ENCODE results near the gene ABCA5. TPM values are rescaled to one million over a fixed set of nuclear protein-coding genes. Genes with fewer than 3 reads are reported as not detected.

The ABCA5 gene
- total and polyA plus RNA-seq, 7 experiments from 2014 or later: 6.0 to 49.9 (median 34.5) TPM

- Histone ChIP-seq H3K36me3 (ENCODE audit: control insufficient read depth in 2 of 3, insufficient read depth in 3 of 3, low read length in 3 of 3) (no peaks in the 10 kb centered on the region), H3K9me3 (ENCODE audit: control insufficient read depth in 2 of 3, low read length in 3 of 3) (no peaks in the 10 kb centered on the region), H3K27ac (ENCODE audit: low read depth, low read length) (no peak overlapping the region), H3K4me3 (ENCODE audit: low read length) (no peak overlapping the region), H3K4me1 (ENCODE audit: control insufficient read depth in 2 of 2, insufficient read depth in 2 of 2, low read length in 2 of 2) (no peaks in the 10 kb centered on the region), H3K27me3 (ENCODE audit: control insufficient read depth in 2 of 2, insufficient read depth in 2 of 2, low read length in 2 of 2) (no peaks in the 10 kb centered on the region)
- Mint-ChIP-seq H3K9me3 (no peaks in the 10 kb centered on the region), H3K4me1 (peaks cover 0 to 4% (median 0%) of the 10 kb centered on the region in 7 donors), H3K27ac (no peak overlapping the region), H3K27me3 (no peaks in the 10 kb centered on the region), H3K36me3 (peaks cover 0 to 15% (median 0%) of the 10 kb centered on the region in 5 donors), H3K4me3 (no peak overlapping the region)
- ChIA-PET CTCF (interaction anchor here (0.6 to 1.5 kb wide), 7 partner anchors 13 to 789 kb away, joined by 3 to 8 read pairs (median 3); partner anchors contain the start of gene WIPI1), POLR2A (no interaction called here)
- ATAC-seq: no peak
- intact Hi-C loops (cut with micrococcal nuclease): loop anchor here (1.0 to 10.0 kb wide), 6 partner anchors 44 to 780 kb away; no protein-coding TSS in a partner anchor
- peak in 6 of 9 donors; percentile 2 to 37 (median 26) for DNase-seq
These were observed 80.1 kb downstream of the ABCA5 start for GRCh38 chr17:69246726-69247375.

GRCh38 chr17:69246202-69246601 lies 80.7 kb downstream of the ABCA5 start:
- H3K4me1 Mint-ChIP-seq: peaks cover 0 to 4% (median 0%) of the 10 kb centered on the region in 7 donors
- H3K4me3 ChIP-seq (ENCODE audit: low read length): no peak overlapping the region
- no peaks in the 10 kb centered on the region for H3K9me3 ChIP-seq (ENCODE audit: control insufficient read depth in 2 of 3, low read length in 3 of 3)
- H3K27me3 Mint-ChIP-seq: no peaks in the 10 kb centered on the region
- H3K4me3 Mint-ChIP-seq: no peak overlapping the region
- ATAC-seq (no peak), DNase-seq (no peak)
- no peaks in the 10 kb centered on the region for H3K9me3 Mint-ChIP-seq
- intact Hi-C loops (cut with micrococcal nuclease): loop anchor here (1.0 to 10.0 kb wide), 6 partner anchors 45 to 779 kb away; no protein-coding TSS in a partner anchor
- H3K27me3 ChIP-seq (ENCODE audit: control insufficient read depth in 2 of 2, insufficient read depth in 2 of 2, low read length in 2 of 2): no peaks in the 10 kb centered on the region
- H3K36me3 ChIP-seq (ENCODE audit: control insufficient read depth in 2 of 3, insufficient read depth in 3 of 3, low read length in 3 of 3): no peaks in the 10 kb centered on the region
- no peaks in the 10 kb centered on the region for H3K4me1 ChIP-seq (ENCODE audit: control insufficient read depth in 2 of 2, insufficient read depth in 2 of 2, low read length in 2 of 2)
- no peak overlapping the region for H3K27ac ChIP-seq (ENCODE audit: low read depth, low read length)
- ChIA-PET POLR2A (no interaction called here), CTCF (no interaction called here)
- H3K27ac Mint-ChIP-seq: no peak overlapping the region
- peaks cover 0 to 15% (median 4%) of the 10 kb centered on the region in 5 donors for H3K36me3 Mint-ChIP-seq

DNA sequence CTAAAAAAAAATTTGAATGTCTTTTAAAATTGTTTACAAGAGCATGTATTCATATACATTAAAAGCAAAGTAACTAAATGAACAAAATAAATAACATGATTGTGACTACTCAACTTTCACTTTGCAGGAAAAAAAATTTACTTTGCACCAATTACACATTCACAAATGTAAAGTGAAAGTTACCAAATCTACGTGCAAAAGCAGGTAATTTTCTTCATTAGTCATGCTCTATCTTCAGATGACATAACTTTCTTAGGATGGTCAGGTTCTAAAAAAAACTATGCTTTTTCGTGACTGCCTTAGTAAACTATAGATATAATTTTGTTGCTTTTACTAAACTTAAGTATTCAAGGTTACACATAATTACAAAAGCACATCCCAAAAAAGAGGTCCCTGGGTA lies 81.3 kb downstream of the ABCA5 start:
- intact Hi-C loops (cut with micrococcal nuclease): loop anchor here (1.0 to 10.0 kb wide), 6 partner anchors 45 to 779 kb away; no protein-coding TSS in a partner anchor
- Histone ChIP-seq H3K9me3 (ENCODE audit: control insufficient read depth in 2 of 3, low read length in 3 of 3) (no peaks in the 10 kb centered on the region), H3K4me3 (ENCODE audit: low read length) (no peak overlapping the region), H3K36me3 (ENCODE audit: control insufficient read depth in 2 of 3, insufficient read depth in 3 of 3, low read length in 3 of 3) (no peaks in the 10 kb centered on the region), H3K27ac (ENCODE audit: low read depth, low read length) (no peak overlapping the region), H3K27me3 (ENCODE audit: control insufficient read depth in 2 of 2, insufficient read depth in 2 of 2, low read length in 2 of 2) (no peaks in the 10 kb centered on the region), H3K4me1 (ENCODE audit: control insufficient read depth in 2 of 2, insufficient read depth in 2 of 2, low read length in 2 of 2) (no peaks in the 10 kb centered on the region)
- ChIA-PET CTCF (no interaction called here), POLR2A (no interaction called here)
- Mint-ChIP-seq H3K36me3 (peaks cover 0 to 21% (median 10%) of the 10 kb centered on the region in 5 donors), H3K4me3 (no peak overlapping the region), H3K4me1 (peaks cover 0 to 4% (median 0%) of the 10 kb centered on the region in 7 donors), H3K9me3 (no peaks in the 10 kb centered on the region), H3K27ac (no peak overlapping the region), H3K27me3 (no peaks in the 10 kb centered on the region)
- ATAC-seq: no peak
- no peak for DNase-seq

DNA sequence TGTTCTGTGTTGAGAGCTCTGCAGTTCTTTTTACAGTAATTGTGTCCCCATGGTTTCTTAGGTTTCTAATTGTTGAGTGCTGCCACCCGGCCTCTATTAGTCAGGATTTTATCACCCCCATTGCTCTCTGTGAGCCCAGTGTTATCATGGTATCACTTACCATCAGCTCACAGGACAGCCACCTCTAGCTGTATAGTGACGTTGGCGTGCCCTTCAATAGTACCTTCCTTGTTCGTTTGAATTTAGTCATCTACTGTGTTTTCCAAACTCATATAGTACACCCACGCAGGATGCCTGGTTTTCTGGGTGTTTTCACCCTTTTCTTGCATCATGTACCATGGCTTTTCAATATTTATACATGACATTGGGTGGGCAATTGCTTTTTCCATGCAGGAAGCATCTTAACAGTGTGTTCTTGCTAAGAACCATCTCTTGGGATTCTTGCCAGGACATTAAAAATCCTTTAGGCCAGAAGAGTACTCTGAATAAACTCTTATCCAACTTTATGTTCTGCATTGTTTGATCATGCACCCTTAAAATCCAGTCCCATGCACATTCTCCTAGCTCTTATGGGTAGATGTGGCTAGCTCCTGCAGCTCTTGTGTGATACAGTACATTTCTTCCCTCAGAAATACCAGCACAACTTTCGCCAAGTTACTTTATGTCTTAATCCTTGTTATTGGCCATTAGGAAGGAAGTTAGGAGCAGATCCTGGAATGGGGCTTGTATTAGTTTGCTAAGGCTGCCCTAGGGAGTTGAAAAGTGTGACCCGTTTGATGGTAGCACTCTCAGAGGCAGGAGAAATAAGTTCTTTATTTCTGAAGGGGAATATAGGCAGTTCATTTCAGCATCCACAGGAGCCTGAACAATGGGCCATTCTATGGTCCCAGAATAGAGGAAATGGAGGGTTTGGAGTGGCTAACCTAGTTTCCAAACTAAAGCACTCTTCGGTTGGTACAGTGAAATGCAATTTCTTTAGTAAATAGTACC lies 87.0 kb downstream of the ABCA5 start:
- Histone ChIP-seq H3K27ac (ENCODE audit: low read depth, low read length) (no peak overlapping the region), H3K9me3 (ENCODE audit: control insufficient read depth in 2 of 3, low read length in 3 of 3) (no peaks in the 10 kb centered on the region), H3K4me1 (ENCODE audit: control insufficient read depth in 2 of 2, insufficient read depth in 2 of 2, low read length in 2 of 2) (no peaks in the 10 kb centered on the region), H3K36me3 (ENCODE audit: control insufficient read depth in 2 of 3, insufficient read depth in 3 of 3, low read length in 3 of 3) (no peaks in the 10 kb centered on the region), H3K27me3 (ENCODE audit: control insufficient read depth in 2 of 2, insufficient read depth in 2 of 2, low read length in 2 of 2) (no peaks in the 10 kb centered on the region), H3K4me3 (ENCODE audit: low read length) (no peak overlapping the region)
- Mint-ChIP-seq H3K27ac (no peak overlapping the region), H3K27me3 (no peaks in the 10 kb centered on the region), H3K36me3 (peaks cover 0 to 40% (median 38%) of the 10 kb centered on the region in 5 donors), H3K4me3 (no peak overlapping the region), H3K9me3 (peaks cover 0 to 7% (median 2%) of the 10 kb centered on the region in 11 donors), H3K4me1 (peaks cover 0 to 3% (median 0%) of the 10 kb centered on the region in 7 donors)
- ATAC-seq: no peak
- intact Hi-C loops (cut with micrococcal nuclease): loop anchor here in 1 of 2 donors (10.0 kb wide), 1 partner anchor 705 kb away; no protein-coding TSS in a partner anchor
- ChIA-PET POLR2A (no interaction called here), CTCF (interaction anchor here (1.0 kb wide), 1 partner anchor 9 kb away, joined by 5 read pairs; no protein-coding TSS in a partner anchor)
- no peak for DNase-seq

DNA sequence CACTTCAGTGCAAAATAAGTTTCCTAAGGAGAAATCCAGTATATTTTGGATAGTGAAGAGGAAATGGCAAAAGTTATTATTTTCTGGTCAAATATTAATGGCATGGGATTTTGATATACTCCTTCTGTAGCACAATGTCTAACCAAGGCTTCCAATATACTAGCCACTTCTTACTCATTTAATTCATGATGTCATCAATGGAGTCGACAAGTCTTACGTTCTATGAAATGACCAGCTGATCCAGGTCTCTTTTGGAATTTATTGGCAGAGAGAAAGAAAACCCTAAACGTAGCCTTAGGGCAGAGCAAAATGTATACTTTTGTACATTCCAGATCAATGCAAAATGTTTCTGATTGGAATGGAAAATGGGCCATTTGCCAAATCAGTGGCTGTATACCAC lies 90.0 kb downstream of the ABCA5 start:
- H3K27me3 ChIP-seq (ENCODE audit: control insufficient read depth in 2 of 2, insufficient read depth in 2 of 2, low read length in 2 of 2): no peaks in the 10 kb centered on the region
- Mint-ChIP-seq H3K4me1 (peaks cover 0 to 3% (median 0%) of the 10 kb centered on the region in 7 donors), H3K9me3 (peaks cover 0 to 30% (median 10%) of the 10 kb centered on the region in 11 donors), H3K27me3 (peaks cover 0 to 8% (median 0%) of the 10 kb centered on the region in 5 donors), H3K27ac (no peak overlapping the region), H3K4me3 (no peak overlapping the region), H3K36me3 (peaks cover 0 to 52% (median 32%) of the 10 kb centered on the region in 5 donors)
- POLR2A ChIA-PET: no interaction called here
- no peaks in the 10 kb centered on the region for H3K4me1 ChIP-seq (ENCODE audit: control insufficient read depth in 2 of 2, insufficient read depth in 2 of 2, low read length in 2 of 2)
- no peak overlapping the region for H3K27ac ChIP-seq (ENCODE audit: low read depth, low read length)
- DNase-seq: no peak
- H3K4me3 ChIP-seq (ENCODE audit: low read length): no peak overlapping the region
- ATAC-seq: no peak
- CTCF ChIA-PET: interaction anchor here (0.8 kb wide), 1 partner anchor 460 kb away, joined by 3 read pairs; no protein-coding TSS in a partner anchor
- no peaks in the 10 kb centered on the region for H3K36me3 ChIP-seq (ENCODE audit: control insufficient read depth in 2 of 3, insufficient read depth in 3 of 3, low read length in 3 of 3)
- intact Hi-C loops (cut with micrococcal nuclease): no loop called here
- H3K9me3 ChIP-seq (ENCODE audit: control insufficient read depth in 2 of 3, low read length in 3 of 3): peaks cover 0 to 15% (median 3%) of the 10 kb centered on the region in 3 experiments

DNA sequence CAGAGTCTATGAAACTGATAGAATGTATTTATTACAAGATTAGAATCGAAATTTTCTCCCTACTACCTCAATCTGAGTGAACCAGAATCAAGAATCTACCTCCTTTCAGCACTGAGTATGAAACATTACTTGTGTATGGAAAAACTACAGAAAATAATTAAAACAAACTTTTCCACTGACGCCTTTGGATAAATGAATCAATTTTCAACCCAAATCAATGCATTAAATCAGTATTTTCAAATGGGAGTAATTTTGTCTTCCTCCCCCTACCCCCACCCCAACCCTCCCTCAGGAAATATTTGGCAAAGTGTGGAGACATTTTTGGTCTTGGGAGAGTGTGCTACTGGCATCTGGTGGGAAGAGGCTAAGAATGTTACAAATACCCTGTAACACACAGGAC lies 90.5 kb downstream of the ABCA5 start:
- peaks cover 0 to 52% (median 30%) of the 10 kb centered on the region in 5 donors for H3K36me3 Mint-ChIP-seq
- H3K27me3 Mint-ChIP-seq: peaks cover 0 to 8% (median 0%) of the 10 kb centered on the region in 5 donors
- ChIA-PET POLR2A (no interaction called here), CTCF (no interaction called here)
- Histone ChIP-seq H3K9me3 (ENCODE audit: control insufficient read depth in 2 of 3, low read length in 3 of 3) (peaks cover 0 to 18% (median 3%) of the 10 kb centered on the region in 3 experiments), H3K27me3 (ENCODE audit: control insufficient read depth in 2 of 2, insufficient read depth in 2 of 2, low read length in 2 of 2) (no peaks in the 10 kb centered on the region), H3K4me3 (ENCODE audit: low read length) (no peak overlapping the region), H3K4me1 (ENCODE audit: control insufficient read depth in 2 of 2, insufficient read depth in 2 of 2, low read length in 2 of 2) (no peaks in the 10 kb centered on the region), H3K36me3 (ENCODE audit: control insufficient read depth in 2 of 3, insufficient read depth in 3 of 3, low read length in 3 of 3) (no peaks in the 10 kb centered on the region), H3K27ac (ENCODE audit: low read depth, low read length) (no peak overlapping the region)
- H3K4me3 Mint-ChIP-seq: no peak overlapping the region
- H3K9me3 Mint-ChIP-seq: peaks cover 0 to 35% (median 12%) of the 10 kb centered on the region in 11 donors
- intact Hi-C loops (cut with micrococcal nuclease): no loop called here
- H3K4me1 Mint-ChIP-seq: peaks cover 0 to 3% (median 0%) of the 10 kb centered on the region in 7 donors
- H3K27ac Mint-ChIP-seq: no peak overlapping the region
- no peak for ATAC-seq
- DNase-seq: no peak
